IMR-90 (cell line): ENCODE results near the gene AAGAB. TPM values are rescaled to one million over a fixed set of nuclear protein-coding genes. Genes with fewer than 3 reads are reported as not detected.

Experiments
- ATAC-seq: fragments of 200-7000 bp; cut with Tn5 transposase; 2 replicates; pipeline ENCODE4 v1.9.1; 2020; ENCODE audit warnings: low read depth, mild to moderate bottlenecking, moderate library complexity
- BruUV-seq: library from RNA; stranded (reverse); fragments of 400-500 nt; replicated peaks from 2 replicates; lab custom pipeline; 2021; lab: Mats Ljungman, UMichigan
- CTCF ChIA-PET: fragments of 300-600 bp; formaldehyde crosslinking; extraction: SDS; loops from one replicate; lab custom pipeline; 2021; ENCODE audit warnings: antibody characterized with exemption; lab: Yijun Ruan, JAX
- POLR2A ChIA-PET: fragments of 300-600 bp; sonication (Branson Sonifier 250); formaldehyde crosslinking; loops from one replicate; lab custom pipeline; 2022; ENCODE audit warnings: antibody characterized with exemption; ENCODE audit not compliant: unreplicated experiment; lab: Charles Lee
- DNase-seq: peaks from one replicate; pipeline ENCODE4 v3.0.0; 2013
- H2AFZ ChIP-seq: replicated peaks from 2 replicates; pipeline ENCODE3; 2013; ENCODE audit warnings: low read length, mild to moderate bottlenecking; ENCODE audit not compliant: poor library complexity
- H2AK5ac ChIP-seq: 2 replicates; pipeline ENCODE4 v1.6.1; 2013; ENCODE audit warnings: low read depth, low read length, inconsistent platforms
- H2AK9ac ChIP-seq: replicated peaks from 2 replicates; pipeline ENCODE3; 2013; ENCODE audit warnings: mild to moderate bottlenecking, low read depth, low read length, moderate library complexity; ENCODE audit not compliant: poor library complexity
- H2BK120ac ChIP-seq: 2 replicates; pipeline ENCODE4 v1.6.1; 2013; ENCODE audit warnings: low read depth, low read length, inconsistent platforms
- H2BK15ac ChIP-seq: 3 replicates; pipeline ENCODE4 v1.6.1; 2013; ENCODE audit warnings: low read depth, low read length, inconsistent platforms
- H2BK20ac ChIP-seq: 2 replicates; pipeline ENCODE4 v1.6.1; 2013; ENCODE audit warnings: low read depth, mild to moderate bottlenecking, inconsistent platforms, low read length, moderate library complexity
- H2BK5ac ChIP-seq: 2 replicates; pipeline ENCODE4 v1.6.1; 2013; ENCODE audit warnings: mild to moderate bottlenecking, low read depth, low read length, inconsistent platforms; ENCODE audit not compliant: poor library complexity, severe bottlenecking
- H3K14ac ChIP-seq: replicated peaks from 2 replicates; pipeline ENCODE4 v1.6.1; 2013; ENCODE audit warnings: low read depth, low read length, inconsistent platforms
- H3K18ac ChIP-seq: 2 replicates; pipeline ENCODE4 v1.6.1; 2013; ENCODE audit warnings: low read depth, low read length, control low read depth
- H3K23ac ChIP-seq: 2 replicates; pipeline ENCODE4 v1.6.1; 2013; ENCODE audit warnings: low read depth, low read length, inconsistent platforms
- H3K27ac ChIP-seq: 2 replicates; pipeline ENCODE4 v1.5.1; 2013; ENCODE audit warnings: mild to moderate bottlenecking, control low read depth, low read length; ENCODE audit not compliant: insufficient read depth
- H3K27me3 ChIP-seq: 2 replicates; pipeline ENCODE4 v1.6.1; 2013; ENCODE audit warnings: low read length; ENCODE audit not compliant: control insufficient read depth, insufficient read depth
- H3K36me3 ChIP-seq: 2 replicates; pipeline ENCODE4 v1.6.1; 2013; ENCODE audit warnings: low read length, mixed read lengths; ENCODE audit not compliant: control insufficient read depth, insufficient read depth
- H3K4ac ChIP-seq: 2 replicates; pipeline ENCODE4 v1.6.1; 2013; ENCODE audit warnings: low read depth, low read length, inconsistent platforms
- H3K4me1 ChIP-seq: 2 replicates; pipeline ENCODE4 v1.6.1; 2013; ENCODE audit warnings: low read length, mixed read lengths; ENCODE audit not compliant: control insufficient read depth, insufficient read depth
- H3K4me2 ChIP-seq: 2 replicates; pipeline ENCODE4 v1.6.1; 2013; ENCODE audit warnings: low read depth, mild to moderate bottlenecking, control low read depth, low read length, moderate library complexity
- H3K4me3 ChIP-seq: 2 replicates; pipeline ENCODE4 v1.5.1; 2013; ENCODE audit warnings: low read depth, mild to moderate bottlenecking, control low read depth, low read length, moderate library complexity; ENCODE audit not compliant: insufficient read depth
- H3K56ac ChIP-seq: 2 replicates; pipeline ENCODE4 v1.6.1; 2013; ENCODE audit warnings: low read length, inconsistent platforms; ENCODE audit not compliant: insufficient read depth; ENCODE audit errors: extremely low read depth
- H3K79me1 ChIP-seq, 2 experiments: 2 replicates each; pipeline ENCODE4 v1.6.1; 2013; ENCODE audit warnings: low read length in 2 of 2, inconsistent platforms in 1 of 2, low read depth in 1 of 2
- H3K9ac ChIP-seq: 2 replicates; pipeline ENCODE4 v1.6.1; 2013; ENCODE audit warnings: low read depth, low read length, control low read depth
- H3K9me1 ChIP-seq: 2 replicates; pipeline ENCODE4 v1.6.1; 2013; ENCODE audit warnings: low read length, inconsistent platforms; ENCODE audit not compliant: insufficient read depth
- H3K9me3 ChIP-seq: 2 replicates; pipeline ENCODE4 v1.6.1; 2013; ENCODE audit warnings: low read length; ENCODE audit not compliant: control insufficient read depth, insufficient read depth
- H4K20me1 ChIP-seq: 2 replicates; pipeline ENCODE4 v1.6.1; 2013; ENCODE audit warnings: low read length, inconsistent platforms; ENCODE audit not compliant: insufficient read depth
- H4K5ac ChIP-seq: 2 replicates; pipeline ENCODE4 v1.6.1; 2013; ENCODE audit warnings: mild to moderate bottlenecking, low read depth, low read length, control low read depth
- H4K8ac ChIP-seq, 2 experiments: 2 replicates each; pipeline ENCODE4 v1.6.1; 2013; ENCODE audit warnings: low read depth in 2 of 2, low read length in 2 of 2, control low read depth in 1 of 2, inconsistent platforms in 1 of 2
- H4K91ac ChIP-seq: 2 replicates; pipeline ENCODE4 v1.6.1; 2013; ENCODE audit warnings: low read depth, low read length, inconsistent platforms; ENCODE audit not compliant: insufficient read depth
- CHD1 ChIP-seq: IDR thresholded peaks from 2 replicates; pipeline ENCODE4 v1.6.1; 2012; ENCODE audit warnings: low read depth, low read length, improper control_type of control experiment
- RFX5 ChIP-seq: IDR thresholded peaks from 2 replicates; pipeline ENCODE4 v1.8.0; 2012; ENCODE audit warnings: low read depth, mild to moderate bottlenecking, low read length, moderate library complexity
- WGBS, 2 experiments: methylation state at CpG; one replicate each; pipeline versions ENCODE4 v1.1.5 to v1.1.7; 2013; ENCODE audit warnings: missing lambda C conversion rate in 2 of 2; ENCODE audit not compliant: insufficient read length in 1 of 2; ENCODE audit errors: extremely low coverage in 2 of 2; 5-methylcytosine and 5-hydroxymethylcytosine counted together
- dilution Hi-C: fragments of 300-500 bp; cut with HindIII; formaldehyde crosslinking; loops from one replicate; pipeline ENCODE4 v1.14.3; 2018; ENCODE audit warnings: low sequenced_read_pairs; ENCODE audit not compliant: unreplicated experiment
- in situ Hi-C: fragments of 300-500 bp; cut with MboI; formaldehyde crosslinking; loops from 3 replicates; pipeline ENCODE4 v1.14.3; 2019; ENCODE audit warnings: low sequenced_read_pairs, inconsistent platforms, mixed read lengths
- intact Hi-C: fragments of 100-400 bp; cut with micrococcal nuclease; formaldehyde crosslinking; loops from 2 replicates; pipeline ENCODE4 v1.10.0; 2022
- polyA plus RNA-seq, 3 experiments: library from polyadenylated mRNA; depleted of rRNA; stranded (reverse); fragments of >200 nt; gene quantifications; 2 replicates each; pipeline ENCODE4 v1.2.3, GENCODE V29; 2012; ENCODE audit warnings: low replicate concordance in 1 of 3
- total RNA-seq: library from RNA; depleted of rRNA; stranded (reverse); fragments of >200 nt; gene quantifications from 2 replicates; pipeline ENCODE4 v1.2.3, GENCODE V29; 2012
- TF ChIP-seq, protein P1 (sequence below): conservative IDR thresholded peaks from 2 replicates; pipeline ENCODE4 v1.5.1; 2012; ENCODE audit warnings: mild to moderate bottlenecking, low read depth, low read length, improper control_type of control experiment

The AAGAB gene
- total and polyA plus RNA-seq, 2 of the 4 experiments (the other 2 are of a cell fraction) = 26.1 to 69.7 TPM

DNA sequence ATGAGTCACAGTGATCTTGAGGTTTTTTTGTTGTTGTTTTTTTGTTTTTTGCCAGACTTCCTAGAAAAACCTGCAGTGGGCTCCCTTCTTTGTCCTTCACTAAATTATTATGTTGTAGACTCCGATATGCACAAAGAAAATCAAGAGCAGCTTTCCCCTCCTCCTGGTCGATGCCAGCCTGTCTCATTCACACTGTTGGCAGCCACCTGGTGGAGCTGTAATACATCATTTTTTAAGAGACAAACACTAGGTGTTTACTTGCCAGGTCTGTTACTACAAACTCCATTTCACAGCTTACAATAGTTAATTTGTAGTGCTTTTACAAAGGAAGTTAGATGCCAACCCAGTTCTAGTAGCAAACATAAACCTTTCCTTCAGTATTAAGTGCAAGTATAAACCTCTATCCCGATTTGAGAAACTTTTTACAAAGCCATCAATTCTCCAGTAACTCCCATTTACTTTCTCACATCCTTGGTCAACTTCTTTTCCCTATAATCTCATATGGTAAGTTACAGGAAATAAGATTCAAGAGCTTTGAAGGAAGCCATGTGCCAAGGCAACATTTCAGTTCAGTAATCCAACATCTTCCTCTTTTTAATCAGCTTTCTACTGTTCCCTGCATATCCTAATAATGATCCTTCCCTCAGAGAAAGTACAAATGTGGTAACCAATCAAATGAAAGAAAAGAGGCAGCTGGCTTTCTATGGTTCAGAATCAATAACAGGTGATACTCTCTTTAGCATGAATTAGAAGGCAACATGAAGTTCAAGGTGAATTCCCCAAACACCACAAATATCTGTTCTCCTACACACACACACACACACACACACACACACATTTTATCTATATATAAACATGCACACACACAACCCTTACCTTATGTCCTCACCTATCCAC lies 14.0 kb downstream of the AAGAB start:
- DNase-seq = no peak

More for the DNA sequence above, 14.0 kb downstream of the AAGAB start:
- no peak overlapping the region for H2BK5ac ChIP-seq
- H3K18ac ChIP-seq = no peak overlapping the region
- no peak overlapping the region for H3K56ac ChIP-seq
- no peaks in the 10 kb centered on the region for H3K27me3 ChIP-seq
- ChIA-PET POLR2A (no interaction called here), CTCF (interaction anchor here (1.6 kb wide), 1 partner anchor 10 kb away, joined by 5 read pairs; no protein-coding TSS in a partner anchor)
- no TSS peak for BruUV-seq
- intact Hi-C loops = no loop called here
- H2BK120ac ChIP-seq = no peak overlapping the region
- H3K4me2 ChIP-seq = no peak overlapping the region
- H3K4ac ChIP-seq = no peak overlapping the region
- in situ Hi-C loops = no loop called here
- H2BK15ac ChIP-seq = no peak overlapping the region
- H4K91ac ChIP-seq = no peak overlapping the region
- no peak overlapping the region for H2AK9ac ChIP-seq
- no CpG with 5 or more reads among the region's 3 CpGs for WGBS, 2 experiments
- H2AK5ac ChIP-seq = no peak overlapping the region
- H2AFZ ChIP-seq = no peak overlapping the region
- ATAC-seq = no peak
- no peak overlapping the region for H4K5ac ChIP-seq
- no peak for TF ChIP-seq CHD1
- TF ChIP-seq, protein P1, sequence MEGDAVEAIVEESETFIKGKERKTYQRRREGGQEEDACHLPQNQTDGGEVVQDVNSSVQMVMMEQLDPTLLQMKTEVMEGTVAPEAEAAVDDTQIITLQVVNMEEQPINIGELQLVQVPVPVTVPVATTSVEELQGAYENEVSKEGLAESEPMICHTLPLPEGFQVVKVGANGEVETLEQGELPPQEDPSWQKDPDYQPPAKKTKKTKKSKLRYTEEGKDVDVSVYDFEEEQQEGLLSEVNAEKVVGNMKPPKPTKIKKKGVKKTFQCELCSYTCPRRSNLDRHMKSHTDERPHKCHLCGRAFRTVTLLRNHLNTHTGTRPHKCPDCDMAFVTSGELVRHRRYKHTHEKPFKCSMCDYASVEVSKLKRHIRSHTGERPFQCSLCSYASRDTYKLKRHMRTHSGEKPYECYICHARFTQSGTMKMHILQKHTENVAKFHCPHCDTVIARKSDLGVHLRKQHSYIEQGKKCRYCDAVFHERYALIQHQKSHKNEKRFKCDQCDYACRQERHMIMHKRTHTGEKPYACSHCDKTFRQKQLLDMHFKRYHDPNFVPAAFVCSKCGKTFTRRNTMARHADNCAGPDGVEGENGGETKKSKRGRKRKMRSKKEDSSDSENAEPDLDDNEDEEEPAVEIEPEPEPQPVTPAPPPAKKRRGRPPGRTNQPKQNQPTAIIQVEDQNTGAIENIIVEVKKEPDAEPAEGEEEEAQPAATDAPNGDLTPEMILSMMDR = 0 out of 2 replicates have a peak, but pooled peaks have one; percentile 4
- TF ChIP-seq RFX5 = no peak
- peaks cover 21% of the 10 kb centered on the region; the same call in 1 of the 2 replicates for H4K20me1 ChIP-seq
- H3K23ac ChIP-seq = no peak overlapping the region
- H3K9me3 ChIP-seq = no peaks in the 10 kb centered on the region
- peaks cover 1% of the 10 kb centered on the region; the same call in 1 of the 2 replicates for H3K36me3 ChIP-seq
- no peak overlapping the region for H2BK20ac ChIP-seq
- no peak overlapping the region for H3K9ac ChIP-seq
- H3K14ac ChIP-seq = no peak overlapping the region
- H3K27ac ChIP-seq = no peak overlapping the region
- H3K4me3 ChIP-seq = no peak overlapping the region
- no peak overlapping the region for H4K8ac ChIP-seq
- peaks cover 2% of the 10 kb centered on the region; the same call in 1 of the 2 replicates for H3K4me1 ChIP-seq
- no peaks in the 10 kb centered on the region for H3K9me1 ChIP-seq
- dilution Hi-C loops = no loop called here
- H3K79me1 ChIP-seq = peaks cover 32 to 42% of the 10 kb centered on the region in 2 experiments
